GM12801 (cell line): ENCODE data around the gene ADAMTS2.

Experiments
- CTCF ChIP-seq: IDR thresholded peaks from one replicate; pipeline ENCODE4 v1.5.1; 2011; ENCODE audit warnings: control low read depth; ENCODE audit not compliant: insufficient read length; ENCODE audit errors: extremely low read depth

Gene ADAMTS2

GRCh38 chr5:179139111-179139935 is 205.9 kb downstream of the ADAMTS2 start:
- no peak for TF ChIP-seq CTCF

- TF ChIP-seq CTCF, result no peak
These were observed 206.7 kb downstream of the ADAMTS2 start for GRCh38 chr5:179138568-179138925.

GRCh38 chr5:179137643-179138567 is 207.4 kb downstream of the ADAMTS2 start:
- no peak for TF ChIP-seq CTCF

- TF ChIP-seq CTCF, result no peak
These were observed 208.1 kb downstream of the ADAMTS2 start for GRCh38 chr5:179137016-179137642.

- TF ChIP-seq CTCF, result no peak
These were observed 209.6 kb downstream of the ADAMTS2 start for GRCh38 chr5:179135441-179136215.

- no peak for TF ChIP-seq CTCF
These were observed 210.3 kb downstream of the ADAMTS2 start for GRCh38 chr5:179135006-179135405.
